Cardiac fibroblast (primary cell): ENCODE results near the gene LAMB2.
A peak's percentile ranks its signal among the peaks of the same experiment; 100 is the strongest.

Experiments
- DNase-seq, 2 donors: peaks; one replicate each; pipeline versions ENCODE4 v3.0.0 to v3.0.0-alpha.2; 2010; ENCODE audit warnings: low read depth in 2 of 2
- H3K4me3 ChIP-seq, 2 donors: replicated peaks in 1 of 2; 1 replicate in 1 of 2; 2 replicates in 1 of 2; pipeline ENCODE4 v1.5.1; 2011; ENCODE audit warnings: low read depth in 2 of 2, low read length in 2 of 2, mild to moderate bottlenecking in 2 of 2, moderate library complexity in 1 of 2
- CTCF ChIP-seq: IDR thresholded peaks from one replicate; pipeline ENCODE4 v1.5.1; 2011; ENCODE audit warnings: low read depth, mild to moderate bottlenecking, low read length, inconsistent platforms

The LAMB2 gene

GRCh38 chr3:49165771-49166751 is 33.2 kb upstream of the LAMB2 start, which contains the start of gene CCDC71:
CCDC71 (minus strand) TSS chr3:49166331; CDS start chr3:49164208, 2,123 bp downstream.
- TF ChIP-seq CTCF, result no peak
- peak within 1 kb of the TSS; percentile 95 to 99 for H3K4me3 ChIP-seq
- DNase-seq, result peak; percentile 67 to 79

- DNase-seq, result no peak
- H3K4me3 ChIP-seq, result peak overlapping the region; percentile 95 to 99
- TF ChIP-seq CTCF, result no peak
Observed at GRCh38 chr3:49164983-49165720, 32.3 kb upstream of the LAMB2 start.

GRCh38 chr3:49163609-49164008 is 30.8 kb upstream of the LAMB2 start:
- H3K4me3 ChIP-seq, result no peak overlapping the region
- no peak for TF ChIP-seq CTCF
- no peak for DNase-seq

GRCh38 chr3:49162751-49163419 is 30.0 kb upstream of the LAMB2 start:
- H3K4me3 ChIP-seq, result no peak overlapping the region
- no peak for DNase-seq
- no peak for TF ChIP-seq CTCF

GRCh38 chr3:49161808-49162530 is 29.1 kb upstream of the LAMB2 start:
- no peak for DNase-seq
- no peak overlapping the region for H3K4me3 ChIP-seq
- TF ChIP-seq CTCF, result no peak

- no peak for TF ChIP-seq CTCF
- DNase-seq, result no peak
- H3K4me3 ChIP-seq, result no peak overlapping the region
Observed at GRCh38 chr3:49161197-49161596, 28.3 kb upstream of the LAMB2 start.
